Ecto neural progenitor cell (in vitro differentiated cells): ENCODE data around the gene IL3.

ENCODE experiments used
- DNase-seq: peaks from one replicate; pipeline ENCODE4 v3.0.0-alpha.2; 2018; ENCODE audit warnings: low spot score

Gene IL3

GRCh38 chr5:132056610-132057497 lies 3.6 kb upstream of the IL3 start:
- DNase-seq, result peak; percentile 36

- peak; percentile 25 for DNase-seq
These were observed 2.8 kb upstream of the IL3 start for GRCh38 chr5:132057498-132058255.

- DNase-seq, result no peak
These were observed 1.8 kb upstream of the IL3 start for GRCh38 chr5:132058646-132059042.

- DNase-seq, result peak; percentile 24
These were observed 1.3 kb upstream of the IL3 start for GRCh38 chr5:132059043-132059695.

GRCh38 chr5:132059696-132060500 lies 557 bp upstream of the IL3 start:
- peak; percentile 39 for DNase-seq

GRCh38 chr5:132063090-132063911 lies 2.8 kb downstream of the IL3 start:
- peak; percentile 86 for DNase-seq

GRCh38 chr5:132064140-132064539 lies 3.7 kb downstream of the IL3 start:
- no peak for DNase-seq

GRCh38 chr5:132064738-132065331 lies 4.4 kb downstream of the IL3 start:
- DNase-seq, result peak; percentile 88

GRCh38 chr5:132065351-132065937 lies 5.0 kb downstream of the IL3 start:
- DNase-seq, result peak; percentile 72

GRCh38 chr5:132065951-132066701 lies 5.7 kb downstream of the IL3 start:
- no peak for DNase-seq

GRCh38 chr5:132066871-132067270 lies 6.4 kb downstream of the IL3 start:
- DNase-seq, result no peak

- no peak for DNase-seq
These were observed 7.0 kb downstream of the IL3 start for GRCh38 chr5:132067451-132067850.

- DNase-seq, result no peak
These were observed 7.7 kb downstream of the IL3 start for GRCh38 chr5:132067941-132068808.

- DNase-seq, result no peak
These were observed 9.1 kb downstream of the IL3 start for GRCh38 chr5:132069561-132069960.

GRCh38 chr5:132069994-132070393 lies 9.5 kb downstream of the IL3 start:
- DNase-seq, result no peak

- no peak for DNase-seq
These were observed 10.2 kb downstream of the IL3 start for GRCh38 chr5:132070460-132071337.

GRCh38 chr5:132071338-132071707 lies 10.9 kb downstream of the IL3 start:
- DNase-seq, result no peak
